SK-N-SH (cell line): ENCODE data around the gene ANKRD12. TPM values are rescaled to one million over a fixed set of nuclear protein-coding genes. Genes with fewer than 3 reads are reported as not detected.

Source experiments
- CTCF ChIA-PET: fragments of 300-600, 350-600 bp; formaldehyde crosslinking; extraction: SDS; loops from one replicate; lab custom pipeline; 2021; lab: Yijun Ruan, JAX
- POLR2A ChIA-PET: fragments of 350-600 bp; sonication (Branson Sonifier 250); formaldehyde crosslinking; extraction: SDS; loops from one replicate; lab custom pipeline; 2020; ENCODE audit warnings: antibody characterized with exemption, inconsistent platforms; lab: Yijun Ruan, JAX
- DNase-seq: peaks from one replicate; pipeline ENCODE4 v3.0.0; 2012
- H2AFZ ChIP-seq: fragments of 200-600 bp; sonication (generic); 2 replicates; pipeline ENCODE4 v1.8.1; 2016; ENCODE audit warnings: antibody characterized with exemption, mild to moderate bottlenecking, low read depth
- H3F3A ChIP-seq: fragments of 200-600 bp; sonication (generic); replicated peaks from 2 replicates; pipeline ENCODE3; 2016; ENCODE audit warnings: antibody characterized with exemption, mild to moderate bottlenecking; ENCODE audit not compliant: insufficient read depth
- H3K27ac ChIP-seq, 2 experiments: fragments of 200-500 bp in 1 of 2; fragments of 200-600 bp in 1 of 2; sonication (Bioruptor generic) in 1 of 2; sonication (generic), shearing (Covaris generic) in 1 of 2; 2 replicates each; pipeline versions ENCODE4 v1.5.1 to v1.6.1; 2014 to 2016; ENCODE audit warnings: low read depth in 2 of 2, inconsistent platforms in 1 of 2, low read length in 1 of 2, mild to moderate bottlenecking in 1 of 2, mixed read lengths in 1 of 2
- H3K27me3 ChIP-seq: fragments of 200-600 bp; sonication (generic), shearing (Covaris generic); 2 replicates; pipeline ENCODE4 v1.6.1; 2016; ENCODE audit warnings: mixed run types; ENCODE audit not compliant: insufficient read depth
- H3K36me3 ChIP-seq, 2 experiments: fragments of 200-500 bp in 1 of 2; fragments of 200-600 bp in 1 of 2; sonication (Bioruptor generic) in 1 of 2; sonication (generic) in 1 of 2; replicated peaks in 1 of 2; 2 replicates each; pipeline versions ENCODE3 to v1.5.1; 2014 to 2016; ENCODE audit warnings: low read length in 1 of 2, mild to moderate bottlenecking in 1 of 2; ENCODE audit not compliant: insufficient read depth in 2 of 2, control insufficient read depth in 1 of 2
- H3K4me1 ChIP-seq, 2 experiments: fragments of 200-500 bp in 1 of 2; fragments of 200-600 bp in 1 of 2; sonication (Bioruptor generic) in 1 of 2; sonication (generic), shearing (Covaris generic) in 1 of 2; 2 replicates each; pipeline versions ENCODE4 v1.5.1 to v1.6.1; 2014 to 2016; ENCODE audit warnings: low read depth in 1 of 2, low read length in 1 of 2, mixed run types in 1 of 2; ENCODE audit not compliant: insufficient read depth in 2 of 2, control insufficient read depth in 1 of 2
- H3K4me2 ChIP-seq: fragments of 200-600 bp; sonication (generic), shearing (Covaris generic); 2 replicates; pipeline ENCODE4 v1.6.1; 2017; ENCODE audit warnings: mixed run types
- H3K4me3 ChIP-seq, 2 experiments: fragments of 200-500 bp in 1 of 2; fragments of 200-600 bp in 1 of 2; sonication (Bioruptor generic) in 1 of 2; sonication (generic), shearing (Covaris generic) in 1 of 2; 2 replicates each; pipeline versions ENCODE4 v1.5.1 to v1.8.1; 2014 to 2016; ENCODE audit warnings: low read depth in 2 of 2, inconsistent platforms in 1 of 2, low read length in 1 of 2, mild to moderate bottlenecking in 1 of 2, mixed read lengths in 1 of 2, moderate library complexity in 1 of 2
- H3K79me2 ChIP-seq: fragments of 200-600 bp; sonication (generic); 2 replicates; pipeline ENCODE4 v1.8.1; 2017; ENCODE audit warnings: mild to moderate bottlenecking; ENCODE audit not compliant: insufficient read depth
- H3K9ac ChIP-seq: fragments of 200-600 bp; sonication (generic); 2 replicates; pipeline ENCODE4 v1.6.1; 2017; ENCODE audit warnings: mixed run types
- H3K9me2 ChIP-seq: fragments of 200-600 bp; sonication (generic); 2 replicates; pipeline ENCODE4 v1.6.1; 2017; ENCODE audit warnings: mixed run types
- H3K9me3 ChIP-seq: fragments of 200-600 bp; sonication (generic); 2 replicates; pipeline ENCODE4 v1.6.1; 2017; ENCODE audit warnings: mixed run types, mild to moderate bottlenecking, moderate library complexity
- H4K20me1 ChIP-seq: fragments of 200-600 bp; sonication (generic); 2 replicates; pipeline ENCODE4 v1.6.1; 2017; ENCODE audit warnings: mild to moderate bottlenecking, mixed run types; ENCODE audit not compliant: insufficient read depth
- CHD2 ChIP-seq: fragments of 150-350 bp; IDR thresholded peaks from 2 replicates; pipeline ENCODE4 v1.6.1; 2018; ENCODE audit warnings: low read length; ENCODE audit not compliant: partially characterized antibody
- FOSL2 ChIP-seq: IDR thresholded peaks from 2 replicates; pipeline ENCODE4 v1.4.0; 2012; ENCODE audit warnings: low read depth, mild to moderate bottlenecking, moderate library complexity, borderline replicate concordance
- FOXJ3 ChIP-seq: sonication (generic); formaldehyde crosslinking; IDR thresholded peaks from 2 replicates; pipeline ENCODE4 v1.5.1; 2020; ENCODE audit warnings: mild to moderate bottlenecking, missing genetic modification reagents
- GABPA ChIP-seq: IDR thresholded peaks from 2 replicates; pipeline ENCODE4 v1.4.0; 2012; ENCODE audit warnings: low read depth, mild to moderate bottlenecking
- MXI1 ChIP-seq: IDR thresholded peaks from 2 replicates; pipeline ENCODE4 v1.6.1; 2012; ENCODE audit warnings: mild to moderate bottlenecking, low read depth, low read length, improper control_type of control experiment
- NRF1 ChIP-seq: IDR thresholded peaks from 2 replicates; pipeline ENCODE4 v1.6.1; 2012; ENCODE audit warnings: low read depth, mild to moderate bottlenecking, low read length
- POLR2AphosphoS5 ChIP-seq: IDR thresholded peaks from 2 replicates; pipeline ENCODE4 v1.6.1; 2012; ENCODE audit warnings: low read depth, low read length
- RAD21 ChIP-seq: IDR thresholded peaks from 2 replicates; pipeline ENCODE4 v1.6.1; 2012; ENCODE audit warnings: mild to moderate bottlenecking, low read length
- TCF12 ChIP-seq: IDR thresholded peaks from 2 replicates; pipeline ENCODE4 v1.4.0; 2012
- USF1 ChIP-seq: IDR thresholded peaks from 2 replicates; pipeline ENCODE4 v1.4.0; 2012; ENCODE audit warnings: low read depth, borderline replicate concordance
- YY1 ChIP-seq: IDR thresholded peaks from 2 replicates; pipeline ENCODE4 v1.4.0; 2012; ENCODE audit warnings: low read depth, mild to moderate bottlenecking
- WGBS: methylation state at CpG from one replicate; pipeline ENCODE4 v1.1.6; 2017; ENCODE audit warnings: low lambda C conversion rate; 5-methylcytosine and 5-hydroxymethylcytosine counted together
- polyA plus RNA-seq, 3 experiments: library from polyadenylated mRNA; depleted of rRNA; stranded (reverse); fragments of >200 nt; gene quantifications; 2 replicates each; pipeline ENCODE4 v1.2.3, GENCODE V29; 2012
- TF ChIP-seq, protein P1 (sequence below): IDR thresholded peaks from 2 replicates; pipeline ENCODE4; 2012
- TF ChIP-seq, protein P2 (sequence below): IDR thresholded peaks from 2 replicates; pipeline ENCODE4 v1.4.0; 2012; ENCODE audit warnings: low read depth

Gene ANKRD12
- polyA plus RNA-seq, 1 of the 3 experiments (the other 2 are of a cell fraction): 1.3 TPM

- ChIA-PET CTCF (interaction anchor here (1.1 kb wide), 1 partner anchor 11 kb away, joined by 4 read pairs; no protein-coding TSS in a partner anchor), POLR2A (no interaction called here)
- H3K9me3 ChIP-seq: no peaks in the 10 kb centered on the region
- no peaks in the 10 kb centered on the region for H4K20me1 ChIP-seq
- WGBS: 32% methylated on average over 1 of the region's 1 CpG
- no peaks in the 10 kb centered on the region for H3K36me3 ChIP-seq
- no peak for TF ChIP-seq CHD2
- no peaks in the 10 kb centered on the region for H3K27me3 ChIP-seq
- H2AFZ ChIP-seq: no peak overlapping the region
- no peak overlapping the region for H3K4me2 ChIP-seq
- DNase-seq: no peak
- H3K4me3 ChIP-seq: no peak overlapping the region
- H3K4me1 ChIP-seq: no peaks in the 10 kb centered on the region
- H3K9ac ChIP-seq: no peak overlapping the region
- H3F3A ChIP-seq: no peaks in the 10 kb centered on the region
- no peaks in the 10 kb centered on the region for H3K9me2 ChIP-seq
- H3K79me2 ChIP-seq: no peaks in the 10 kb centered on the region
- no peak overlapping the region for H3K27ac ChIP-seq
These were observed 182.8 kb downstream of the ANKRD12 start for GRCh38 chr18:9319333-9319732.

DNA sequence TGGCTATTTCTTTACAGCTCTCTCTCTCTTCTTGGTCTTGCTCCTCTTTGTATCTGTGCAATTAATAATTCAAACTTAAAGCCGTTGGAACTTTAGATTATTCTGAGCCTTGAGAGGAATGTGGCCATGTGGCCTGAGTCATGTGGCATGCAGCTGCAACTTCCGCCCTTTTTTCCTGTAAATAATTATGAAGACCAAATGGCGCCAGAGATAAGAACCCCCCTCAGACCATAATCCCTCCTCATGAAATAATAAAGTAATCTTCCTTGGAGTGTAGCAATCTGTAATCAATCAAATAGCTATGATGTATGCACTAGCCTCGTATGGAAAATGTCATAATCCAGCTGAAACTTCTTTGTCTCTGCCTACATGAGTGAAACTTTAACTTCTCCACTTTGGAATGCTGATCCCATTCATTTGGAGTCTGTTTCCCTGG lies 184.5 kb downstream of the ANKRD12 start:
- H3K79me2 ChIP-seq: no peaks in the 10 kb centered on the region
- no peaks in the 10 kb centered on the region for H3K4me1 ChIP-seq
- no peaks in the 10 kb centered on the region for H3K27me3 ChIP-seq
- no peak overlapping the region for H3K27ac ChIP-seq
- POLR2A ChIA-PET: no interaction called here
- CTCF ChIA-PET: no interaction called here
- no peaks in the 10 kb centered on the region for H3K9me2 ChIP-seq
- no peak overlapping the region for H3K9ac ChIP-seq
- TF ChIP-seq MXI1 (no peak), GABPA (no peak), FOXJ3 (CRISPR knock-in tag) (no peak), YY1 (no peak), RAD21 (no peak), NRF1 (no peak), POLR2AphosphoS5 (no peak), TCF12 (0 out of 2 replicates have a peak, but pooled peaks have one; percentile 28), USF1 (peak; percentile 50; the same call in 1 of the 2 replicates), FOSL2 (no peak)
- TF ChIP-seq, protein P1, sequence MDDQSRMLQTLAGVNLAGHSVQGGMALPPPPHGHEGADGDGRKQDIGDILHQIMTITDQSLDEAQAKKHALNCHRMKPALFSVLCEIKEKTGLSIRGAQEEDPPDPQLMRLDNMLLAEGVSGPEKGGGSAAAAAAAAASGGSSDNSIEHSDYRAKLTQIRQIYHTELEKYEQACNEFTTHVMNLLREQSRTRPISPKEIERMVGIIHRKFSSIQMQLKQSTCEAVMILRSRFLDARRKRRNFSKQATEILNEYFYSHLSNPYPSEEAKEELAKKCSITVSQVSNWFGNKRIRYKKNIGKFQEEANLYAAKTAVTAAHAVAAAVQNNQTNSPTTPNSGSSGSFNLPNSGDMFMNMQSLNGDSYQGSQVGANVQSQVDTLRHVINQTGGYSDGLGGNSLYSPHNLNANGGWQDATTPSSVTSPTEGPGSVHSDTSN: no peak
- TF ChIP-seq, protein P2, sequence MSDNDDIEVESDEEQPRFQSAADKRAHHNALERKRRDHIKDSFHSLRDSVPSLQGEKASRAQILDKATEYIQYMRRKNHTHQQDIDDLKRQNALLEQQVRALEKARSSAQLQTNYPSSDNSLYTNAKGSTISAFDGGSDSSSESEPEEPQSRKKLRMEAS: peak; percentile 77
- H3K36me3 ChIP-seq: no peaks in the 10 kb centered on the region
- H3K9me3 ChIP-seq: no peaks in the 10 kb centered on the region
- H3K4me2 ChIP-seq: no peak overlapping the region
- no peaks in the 10 kb centered on the region for H4K20me1 ChIP-seq
- no peak overlapping the region for H3K4me3 ChIP-seq
- no peaks in the 10 kb centered on the region for H3F3A ChIP-seq
- 0 out of 2 replicates have a peak overlapping the region, but pooled peaks have one; percentile 50 for H2AFZ ChIP-seq
- 35% methylated on average over 4 of the region's 4 CpGs for WGBS
- DNase-seq: no peak
